GM18498 (cell line): ENCODE data around the gene PRUNE2.

Experiments used
- ATAC-seq: cut with Tn5 transposase; IDR thresholded peaks from one replicate; pipeline ENCODE4 v1.9.1; 2021; ENCODE audit warnings: mild to moderate bottlenecking, moderate library complexity; ENCODE audit not compliant: unreplicated experiment

Gene PRUNE2

GRCh38 chr9:76737154-76737902 is 168.6 kb downstream of the PRUNE2 start:
- no peak for ATAC-seq

GRCh38 chr9:76734716-76735115 is 171.2 kb downstream of the PRUNE2 start:
- no peak for ATAC-seq

DNA sequence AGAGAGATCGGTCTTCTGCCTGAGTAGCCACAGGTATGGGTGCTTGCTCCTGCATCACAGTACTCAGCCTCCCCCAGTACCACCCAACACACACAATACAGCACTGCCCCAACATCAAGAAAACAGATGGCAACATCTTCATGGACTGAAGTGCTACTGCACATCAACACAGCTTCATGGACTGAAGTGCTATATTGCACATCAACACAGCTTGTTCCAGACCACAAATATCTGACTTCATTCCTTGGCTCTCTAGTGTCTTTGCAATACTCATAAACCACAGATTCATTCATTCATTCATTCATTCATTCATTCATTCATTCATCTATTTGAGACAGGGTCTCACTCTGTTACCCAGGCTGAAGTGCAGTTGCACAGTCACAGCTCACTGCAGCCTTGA is 172.8 kb downstream of the PRUNE2 start:
- ATAC-seq = no peak

DNA sequence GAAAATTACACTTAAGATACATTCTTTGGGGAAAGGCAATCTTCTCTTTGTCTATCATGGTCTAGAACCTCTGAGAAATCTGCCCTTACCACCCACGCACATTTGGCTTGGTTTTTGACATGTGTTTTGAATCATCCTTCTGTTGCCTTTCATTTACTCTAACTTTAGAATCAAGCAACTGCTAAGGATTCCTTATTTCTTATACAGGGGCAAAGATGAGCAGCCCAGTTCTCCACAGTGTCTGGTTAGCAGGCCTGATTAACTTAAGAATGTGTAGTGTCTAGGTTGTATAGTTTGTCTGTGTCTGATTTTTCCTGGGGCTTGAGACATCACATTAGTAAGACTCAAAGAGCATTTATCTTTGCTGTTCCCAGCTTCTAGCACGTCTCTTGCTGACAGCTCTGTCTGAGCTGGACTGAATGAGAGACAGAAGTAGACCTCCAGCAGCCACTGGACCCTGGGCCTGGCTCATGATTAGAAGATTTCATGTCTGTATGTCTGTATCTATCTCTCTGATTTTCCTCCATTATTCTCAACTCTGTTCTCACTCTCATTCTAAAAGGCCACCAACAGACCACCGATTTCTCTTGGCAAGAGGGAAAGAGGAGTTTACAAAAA is 173.5 kb downstream of the PRUNE2 start:
- no peak for ATAC-seq

- no peak for ATAC-seq
Measured at GRCh38 chr9:76730801-76731200, 175.1 kb downstream of the PRUNE2 start.

GRCh38 chr9:76729980-76730737 is 175.8 kb downstream of the PRUNE2 start:
- ATAC-seq = no peak

- ATAC-seq = no peak
Measured at GRCh38 chr9:76729116-76729515, 176.8 kb downstream of the PRUNE2 start.

GRCh38 chr9:76725885-76726284 is 180.0 kb downstream of the PRUNE2 start:
- ATAC-seq = no peak

GRCh38 chr9:76725011-76725546 is 180.8 kb downstream of the PRUNE2 start:
- ATAC-seq = no peak

GRCh38 chr9:76720245-76720644 is 185.7 kb downstream of the PRUNE2 start:
- ATAC-seq = no peak

GRCh38 chr9:76718166-76718565 is 187.7 kb downstream of the PRUNE2 start:
- ATAC-seq = no peak

- ATAC-seq = no peak
Measured at GRCh38 chr9:76717613-76718012, 188.3 kb downstream of the PRUNE2 start.

DNA sequence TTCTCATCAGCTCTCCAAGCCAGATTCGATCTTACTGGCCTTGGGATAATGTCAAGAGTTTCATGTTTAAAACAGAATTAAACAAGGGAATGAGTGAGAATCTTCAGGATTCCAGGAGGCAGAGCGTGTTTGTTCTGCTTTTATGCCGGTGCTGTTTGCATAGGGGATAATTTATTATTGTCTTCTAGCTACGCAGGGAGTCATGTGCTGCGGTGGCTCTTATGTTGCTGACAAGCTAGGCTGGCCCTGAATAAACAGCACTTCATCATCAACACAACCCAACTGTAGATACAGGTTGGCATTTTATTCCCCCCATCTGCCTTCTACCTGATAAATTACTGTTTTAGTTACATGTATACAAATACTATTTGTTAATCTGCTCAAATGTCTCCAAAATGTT is 188.7 kb downstream of the PRUNE2 start:
- ATAC-seq = no peak

DNA sequence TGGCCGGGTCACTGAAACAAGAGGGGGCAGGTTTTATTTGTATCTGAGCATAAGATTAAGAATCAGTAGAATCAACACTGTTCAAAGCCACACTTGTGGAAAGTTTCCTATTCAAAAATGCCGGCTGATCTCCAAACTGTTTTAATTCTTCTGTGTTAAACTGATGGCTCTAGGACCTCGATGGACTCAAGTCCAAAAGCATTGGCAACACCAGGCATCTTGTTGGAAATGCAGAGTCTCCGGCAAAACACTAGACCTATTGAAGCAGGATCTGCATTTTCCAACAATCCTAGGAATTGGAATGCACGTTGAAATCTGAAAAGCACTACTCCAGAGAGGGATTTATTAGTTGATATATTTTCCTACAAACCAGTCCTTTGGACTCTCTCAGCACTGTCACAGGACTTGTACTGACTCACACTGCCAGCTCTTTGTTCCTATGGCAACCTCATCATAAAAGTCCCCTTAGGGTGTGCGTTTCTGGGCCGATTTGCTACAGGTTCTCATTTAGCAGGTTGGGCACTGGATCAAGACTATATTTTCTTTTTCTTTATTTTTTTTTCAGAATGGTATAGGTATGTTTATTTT is 189.7 kb downstream of the PRUNE2 start:
- ATAC-seq = no peak

DNA sequence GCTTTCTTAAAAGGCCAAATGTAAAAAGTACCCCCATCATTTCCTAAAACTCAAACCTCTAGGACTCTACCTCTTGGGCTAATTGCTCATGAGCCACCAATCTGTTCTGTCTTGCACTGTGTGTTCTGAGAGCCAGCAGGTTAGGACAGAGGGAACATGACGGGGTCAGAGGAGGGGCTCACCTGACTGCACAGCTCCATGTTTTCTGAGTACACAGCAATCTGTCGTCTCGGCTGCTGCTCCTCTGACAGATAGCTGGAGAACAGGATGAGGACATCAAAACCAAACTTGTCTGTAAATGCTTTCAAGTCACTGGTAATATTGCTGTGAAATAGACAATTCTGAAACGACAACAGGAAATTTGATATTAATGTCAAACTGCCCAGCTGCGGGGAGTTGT is 192.5 kb downstream of the PRUNE2 start:
- no peak for ATAC-seq

DNA sequence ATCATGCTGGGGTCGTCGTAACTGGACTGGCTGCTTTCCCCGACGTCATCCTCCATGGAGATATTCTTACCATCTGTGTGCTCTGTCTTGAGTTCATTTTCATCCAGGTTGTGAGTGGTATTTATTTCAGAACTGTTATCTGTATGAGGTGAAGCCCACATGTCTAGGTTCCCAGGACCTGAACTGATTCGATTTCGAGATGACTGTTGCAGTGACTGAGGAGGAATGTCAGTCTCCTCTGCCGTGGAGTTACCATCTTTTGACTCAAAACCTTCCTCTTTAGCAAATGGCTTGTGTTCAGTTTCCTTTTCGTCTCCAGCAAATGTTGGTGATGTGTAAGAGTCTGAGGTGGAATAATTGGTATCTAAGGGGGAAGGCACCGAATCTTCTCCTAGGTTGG is 196.9 kb downstream of the PRUNE2 start:
- no peak for ATAC-seq

DNA sequence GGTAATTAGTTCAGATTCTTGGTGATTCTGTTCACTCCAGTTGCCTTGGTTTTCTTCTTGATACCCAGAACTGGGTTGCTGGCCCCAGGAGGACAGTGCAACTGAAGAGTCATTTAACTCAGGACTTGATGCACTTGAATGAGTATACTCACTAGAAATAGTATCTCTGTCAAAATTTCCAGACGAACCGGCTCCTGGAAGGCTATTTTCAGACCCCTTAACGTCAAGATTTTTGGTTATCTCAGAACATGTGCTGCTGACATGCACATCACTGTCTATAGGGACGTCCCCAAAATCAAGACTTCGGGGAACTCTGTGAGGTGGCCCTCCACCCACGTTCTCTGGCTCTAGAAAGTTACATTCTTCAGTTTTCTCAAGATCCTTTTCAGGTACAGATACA is 198.4 kb downstream of the PRUNE2 start:
- no peak for ATAC-seq

GRCh38 chr9:76704593-76705204 is 201.2 kb downstream of the PRUNE2 start:
- ATAC-seq = no peak

DNA sequence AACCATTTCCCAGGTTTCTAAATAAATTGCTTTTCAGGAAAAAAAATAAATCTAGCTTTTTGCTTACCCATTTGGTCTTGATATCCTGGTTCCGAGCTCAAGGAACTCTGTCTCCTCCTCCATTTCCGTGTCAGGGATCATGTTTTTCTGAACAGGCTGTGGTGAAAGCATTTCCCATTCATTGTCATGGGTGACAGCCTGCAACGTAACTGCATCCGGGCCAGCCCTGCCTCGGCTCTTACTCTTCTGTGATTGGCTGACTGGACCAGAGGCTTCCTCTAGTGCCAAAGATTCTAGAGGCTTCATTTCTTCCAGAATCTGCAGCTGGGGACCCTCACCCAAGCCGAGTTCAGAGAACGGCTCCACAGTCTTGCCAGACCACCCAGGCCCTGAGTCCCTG is 202.6 kb downstream of the PRUNE2 start:
- peak; percentile 54 for ATAC-seq

GRCh38 chr9:76701441-76702039 is 204.4 kb downstream of the PRUNE2 start:
- no peak for ATAC-seq

DNA sequence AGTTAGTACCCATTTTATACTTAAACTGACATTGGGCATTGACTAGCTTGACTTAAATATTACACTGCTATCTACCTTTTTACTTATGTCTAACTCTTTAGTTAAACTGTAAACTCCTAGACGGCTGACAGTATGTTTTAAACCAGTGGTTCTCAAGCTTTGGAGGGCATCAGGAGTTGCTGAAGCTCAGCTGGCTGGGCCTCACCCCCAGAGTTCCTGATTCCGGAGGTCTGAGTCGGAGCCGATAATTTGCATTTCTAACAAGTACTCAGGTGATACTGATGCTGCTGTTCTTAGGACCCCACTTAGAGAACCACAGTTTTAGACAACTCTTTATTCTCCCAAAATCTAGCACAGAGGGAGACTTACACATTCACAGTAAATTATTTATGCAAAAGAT is 205.0 kb downstream of the PRUNE2 start:
- no peak for ATAC-seq
